GM10266 (cell line): ENCODE results near the gene ZNF512.
A peak's percentile ranks its signal among the peaks of the same experiment; 100 is the strongest.
"Not testable (repeated sequence)": the region's sequence is repeated elsewhere in the genome, so short reads cannot be mapped to it uniquely, and the experiment has no call there.

Experiments used
- DNase-seq: peaks from one replicate; pipeline ENCODE4 v3.0.0; 2012; ENCODE audit errors: extremely low spot score
- TF ChIP-seq, protein P1 (sequence below): IDR thresholded peaks from 2 replicates; pipeline ENCODE4 v1.5.1; 2012; ENCODE audit warnings: mild to moderate bottlenecking, low read depth; ENCODE audit not compliant: control insufficient read depth, insufficient read depth; ENCODE audit errors: missing control alignments

Gene ZNF512

DNA sequence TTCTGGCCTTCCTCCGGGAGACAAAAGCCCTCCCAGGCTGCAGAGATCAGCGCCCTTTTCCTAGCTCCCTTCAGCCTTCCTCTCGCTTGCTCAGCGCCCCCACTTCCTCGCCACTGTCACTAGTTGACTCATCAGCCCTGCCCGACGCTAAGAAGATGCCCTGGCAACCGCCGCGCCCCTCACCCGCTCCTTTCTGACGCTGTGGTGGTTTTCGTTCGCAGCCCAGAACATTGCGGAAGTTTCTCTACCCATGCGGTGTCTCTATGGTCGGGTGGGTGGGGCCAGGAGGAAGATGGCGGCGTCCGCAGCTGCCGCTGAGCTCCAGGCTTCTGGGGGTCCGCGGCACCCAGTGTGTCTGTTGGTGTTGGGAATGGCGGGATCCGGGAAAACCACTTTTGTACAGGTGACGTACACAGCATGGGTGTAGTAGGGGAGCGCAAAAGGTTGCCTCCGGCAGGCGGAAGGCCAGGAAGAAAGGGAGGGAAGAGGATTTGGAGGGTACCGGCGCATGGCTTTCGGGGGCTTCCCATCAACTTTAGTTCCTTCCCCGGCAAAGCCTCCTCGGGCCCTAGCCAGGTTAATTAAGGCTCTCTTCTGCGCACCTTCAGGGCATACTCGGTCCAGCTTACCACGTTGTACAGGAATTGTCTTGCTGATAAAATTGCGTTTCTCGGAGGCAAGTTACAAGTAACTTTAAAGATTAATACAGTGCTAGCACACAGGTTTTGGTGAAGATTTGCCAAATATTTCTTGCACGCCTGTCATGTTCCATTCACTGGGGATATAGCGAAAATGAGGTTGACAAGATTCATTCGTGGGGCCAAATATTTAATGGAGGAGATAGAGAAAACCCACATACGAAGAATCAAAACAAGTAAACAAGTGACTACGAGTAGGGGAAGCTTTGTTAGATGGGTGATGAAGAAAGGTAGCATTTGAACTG lies 46.2 kb downstream of the ZNF512 start, which contains the start of the genes CCDC121 and GPN1:
Gene CCDC121 (minus strand): TSS at position 246 of the 943 bp plus-strand sequence. CDS start 1,213 bp downstream, outside the sequence.
Gene GPN1 (plus strand): TSS at position 284 of the 943 bp plus-strand sequence. CDS start 9 bp downstream, at position 293.
- peak; percentile 85 for DNase-seq

DNA sequence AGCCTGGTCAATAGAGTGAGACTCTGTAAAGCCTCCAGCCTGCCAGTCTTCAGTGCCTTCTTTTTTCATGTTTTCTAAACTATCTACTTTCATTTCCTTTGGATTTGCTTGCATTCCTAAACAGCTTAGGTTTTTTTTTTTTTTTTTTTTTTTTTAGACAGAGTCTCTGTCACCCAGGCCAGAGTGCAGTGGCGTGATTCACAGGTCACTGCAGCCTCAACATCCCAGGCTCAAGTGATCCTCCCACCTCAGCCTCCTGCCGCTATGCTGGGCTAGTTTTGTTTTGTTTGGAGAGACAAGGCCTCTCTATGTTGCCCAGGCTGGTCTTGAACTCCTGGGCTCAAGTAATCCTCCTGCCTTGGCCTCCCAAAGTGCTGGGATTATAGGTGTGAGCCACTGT lies 47.4 kb downstream of the ZNF512 start:
- not testable (repeated sequence) for DNase-seq

More for the DNA sequence above, 46.2 kb downstream of the ZNF512 start, which contains the start of the genes CCDC121 and GPN1:
- TF ChIP-seq, protein P1, sequence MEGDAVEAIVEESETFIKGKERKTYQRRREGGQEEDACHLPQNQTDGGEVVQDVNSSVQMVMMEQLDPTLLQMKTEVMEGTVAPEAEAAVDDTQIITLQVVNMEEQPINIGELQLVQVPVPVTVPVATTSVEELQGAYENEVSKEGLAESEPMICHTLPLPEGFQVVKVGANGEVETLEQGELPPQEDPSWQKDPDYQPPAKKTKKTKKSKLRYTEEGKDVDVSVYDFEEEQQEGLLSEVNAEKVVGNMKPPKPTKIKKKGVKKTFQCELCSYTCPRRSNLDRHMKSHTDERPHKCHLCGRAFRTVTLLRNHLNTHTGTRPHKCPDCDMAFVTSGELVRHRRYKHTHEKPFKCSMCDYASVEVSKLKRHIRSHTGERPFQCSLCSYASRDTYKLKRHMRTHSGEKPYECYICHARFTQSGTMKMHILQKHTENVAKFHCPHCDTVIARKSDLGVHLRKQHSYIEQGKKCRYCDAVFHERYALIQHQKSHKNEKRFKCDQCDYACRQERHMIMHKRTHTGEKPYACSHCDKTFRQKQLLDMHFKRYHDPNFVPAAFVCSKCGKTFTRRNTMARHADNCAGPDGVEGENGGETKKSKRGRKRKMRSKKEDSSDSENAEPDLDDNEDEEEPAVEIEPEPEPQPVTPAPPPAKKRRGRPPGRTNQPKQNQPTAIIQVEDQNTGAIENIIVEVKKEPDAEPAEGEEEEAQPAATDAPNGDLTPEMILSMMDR: no peak

DNA sequence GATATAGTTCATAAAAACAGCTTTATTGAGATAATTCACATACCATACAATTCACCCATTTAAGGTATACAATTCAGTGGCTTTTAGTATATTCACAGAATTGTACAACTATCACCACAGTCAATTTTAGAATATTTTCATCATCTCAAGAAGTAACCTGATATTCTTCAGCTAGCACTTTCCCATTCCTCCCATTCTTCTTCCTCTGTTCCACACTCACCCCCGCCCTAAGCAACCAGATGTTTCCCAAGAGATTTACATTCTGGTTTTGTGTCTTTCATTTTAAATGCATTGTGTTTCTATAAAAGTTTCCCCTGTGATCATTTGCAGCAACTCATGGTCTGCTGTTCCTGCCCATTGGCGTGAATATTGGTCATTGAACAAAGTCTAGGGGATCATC lies 51.4 kb downstream of the ZNF512 start:
- TF ChIP-seq, protein P1: no peak
- no peak for DNase-seq

DNA sequence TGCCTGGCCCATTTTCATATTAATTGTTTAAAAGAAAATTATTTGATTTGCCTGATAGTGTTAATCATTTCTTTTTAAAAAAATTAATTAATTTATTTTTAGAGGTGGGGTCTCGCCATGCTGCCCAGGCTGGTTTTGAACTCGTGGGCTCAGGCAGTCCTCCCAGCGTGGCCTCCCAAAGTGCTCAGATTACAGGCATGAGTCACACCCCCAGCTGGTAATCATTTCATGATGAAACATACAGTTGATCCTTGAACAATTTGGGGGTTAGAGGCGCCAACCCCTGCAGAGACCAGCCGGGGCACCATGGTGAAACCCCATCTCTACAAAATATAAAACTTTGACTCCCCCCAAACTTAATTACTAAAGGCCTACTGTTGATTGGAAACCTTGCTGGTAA lies 53.9 kb downstream of the ZNF512 start:
- TF ChIP-seq, protein P1: no peak
- no peak for DNase-seq

DNA sequence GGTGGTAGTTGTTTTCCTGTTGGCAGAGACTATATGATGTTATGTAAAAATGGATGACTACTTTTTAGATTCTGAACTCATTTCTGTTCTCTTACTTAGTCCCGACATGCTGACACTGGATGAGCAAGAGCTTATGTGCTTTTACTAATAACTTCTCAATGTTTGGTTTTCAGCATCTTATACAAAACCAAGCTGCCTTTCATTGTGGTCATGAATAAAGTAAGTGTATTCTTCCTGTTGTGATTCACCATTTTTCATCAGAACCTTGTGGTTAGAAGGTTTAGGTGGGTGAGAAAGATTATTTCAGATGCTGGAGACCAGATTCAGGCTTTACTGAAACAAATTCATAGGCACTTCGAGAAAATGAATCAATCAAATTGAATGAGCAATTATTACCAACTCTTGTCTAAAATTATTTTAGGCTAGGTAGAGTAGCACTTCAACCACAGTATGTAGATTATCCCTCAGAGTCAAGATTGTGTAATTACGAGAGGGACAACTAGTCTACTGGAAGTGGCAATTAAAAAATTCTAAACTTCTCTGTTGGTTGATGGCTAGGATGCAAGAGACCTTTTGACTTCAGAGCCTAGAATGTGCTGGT lies 55.3 kb downstream of the ZNF512 start:
- no peak for DNase-seq
- TF ChIP-seq, protein P1: no peak

DNA sequence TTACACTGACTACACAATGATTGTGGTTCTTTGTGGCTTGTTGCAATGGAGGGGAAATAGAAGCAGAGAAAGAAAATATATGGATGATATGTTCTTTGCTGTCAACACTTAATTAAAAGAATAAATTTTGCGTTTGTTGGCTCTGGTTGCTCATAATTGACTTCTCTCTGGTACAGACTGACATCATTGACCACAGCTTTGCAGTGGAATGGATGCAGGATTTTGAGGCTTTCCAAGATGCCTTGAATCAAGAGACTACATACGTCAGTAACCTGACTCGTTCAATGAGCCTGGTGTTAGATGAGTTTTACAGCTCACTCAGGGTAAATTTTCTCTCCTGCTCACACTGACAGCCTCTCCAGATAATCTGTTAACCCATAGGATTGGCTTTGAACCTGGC lies 55.9 kb downstream of the ZNF512 start:
- no peak for DNase-seq
- TF ChIP-seq, protein P1: no peak

DNA sequence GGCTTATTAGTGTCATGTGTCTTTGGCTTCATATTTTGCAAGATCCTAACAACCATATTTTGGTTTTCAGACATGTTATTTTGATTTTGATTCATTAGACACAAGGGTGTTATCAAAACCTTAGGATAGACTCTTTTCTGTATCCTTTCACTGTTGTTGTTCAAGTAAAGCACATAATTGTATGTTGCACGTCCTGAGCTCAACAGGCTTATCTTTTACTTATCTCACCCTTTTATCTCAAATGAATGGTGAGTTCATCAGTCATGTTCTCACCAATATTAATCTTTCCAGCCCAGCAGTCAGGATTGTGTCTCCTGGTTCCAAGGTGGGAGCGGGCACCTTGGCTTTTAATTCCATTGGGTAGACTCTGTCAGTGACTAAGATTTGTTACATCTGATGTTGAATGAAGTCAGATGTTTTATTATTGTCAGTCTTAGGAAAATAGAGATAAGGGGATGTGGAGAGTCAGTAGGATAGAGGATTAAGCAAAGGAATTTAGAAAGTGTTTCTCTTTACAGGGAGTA lies 57.9 kb downstream of the ZNF512 start:
- no peak for DNase-seq
- TF ChIP-seq, protein P1: no peak
